ENCODE measurements around the gene LIPC. TPM values are rescaled to one million over a fixed set of nuclear protein-coding genes. Genes with fewer than 3 reads are reported as not detected.

Gene LIPC
- polyA plus RNA-seq, 3 donors, result 0.37 TPM; not detected in 2

DNA sequence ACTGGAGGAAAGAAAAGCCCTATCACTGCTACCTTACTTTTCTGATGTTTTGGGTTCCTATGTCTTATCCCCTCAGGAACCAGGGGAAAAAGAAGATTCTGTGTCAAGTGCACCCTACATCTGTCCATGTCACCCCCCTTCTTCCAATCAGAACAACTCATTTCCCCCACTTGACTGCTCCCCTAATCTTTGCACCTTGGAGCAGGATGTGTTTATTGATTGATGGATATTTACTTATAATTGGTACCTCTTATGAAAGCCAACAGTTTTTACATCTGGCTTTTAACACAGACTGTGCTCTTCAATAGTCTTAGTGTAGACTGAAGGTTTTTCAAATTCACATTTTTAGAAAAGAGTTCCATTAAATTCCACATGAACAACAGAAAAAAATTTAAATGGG, 33.3 kb downstream of the LIPC start:
- no peaks in the 10 kb centered on the region for H3K36me3 ChIP-seq (replicated peaks in 1 of 2; ENCODE audit: control insufficient read depth in 1 of 2, insufficient read depth in 2 of 2, low read length in 2 of 2)
- peaks cover 0 to 2% (median 0%) of the 10 kb centered on the region in 7 donors for H3K9me3 Mint-ChIP-seq
- H3K4me3 Mint-ChIP-seq, result no peak overlapping the region
- H3K27ac Mint-ChIP-seq, result no peak overlapping the region
- no peak overlapping the region for H3K4me2 ChIP-seq (replicated peaks; ENCODE audit: extremely low read depth, low read length, poor library complexity, severe bottlenecking)
- H3K79me2 ChIP-seq (ENCODE audit: insufficient read depth, low read length), result no peaks in the 10 kb centered on the region
- H3K27me3 Mint-ChIP-seq (ENCODE audit: low read depth in 3 of 3), result peaks cover 0 to 13% (median 3%) of the 10 kb centered on the region in 3 donors
- no peaks in the 10 kb centered on the region for H4K20me1 ChIP-seq (ENCODE audit: insufficient read depth, low read length)
- no peak overlapping the region for H3K9ac ChIP-seq (ENCODE audit: insufficient read depth, low read length, poor library complexity, severe bottlenecking)
- H3K4me1 Mint-ChIP-seq, result peaks cover 12% of the 10 kb centered on the region
- H3K9me3 ChIP-seq (replicated peaks in 1 of 2; ENCODE audit: control insufficient read depth in 1 of 2, insufficient read depth in 1 of 2, low read length in 2 of 2), result no peaks in the 10 kb centered on the region
- no peak overlapping the region for H3K27ac ChIP-seq (ENCODE audit: low read depth in 1 of 2, low read length in 2 of 2)
- TF ChIP-seq, protein P1, sequence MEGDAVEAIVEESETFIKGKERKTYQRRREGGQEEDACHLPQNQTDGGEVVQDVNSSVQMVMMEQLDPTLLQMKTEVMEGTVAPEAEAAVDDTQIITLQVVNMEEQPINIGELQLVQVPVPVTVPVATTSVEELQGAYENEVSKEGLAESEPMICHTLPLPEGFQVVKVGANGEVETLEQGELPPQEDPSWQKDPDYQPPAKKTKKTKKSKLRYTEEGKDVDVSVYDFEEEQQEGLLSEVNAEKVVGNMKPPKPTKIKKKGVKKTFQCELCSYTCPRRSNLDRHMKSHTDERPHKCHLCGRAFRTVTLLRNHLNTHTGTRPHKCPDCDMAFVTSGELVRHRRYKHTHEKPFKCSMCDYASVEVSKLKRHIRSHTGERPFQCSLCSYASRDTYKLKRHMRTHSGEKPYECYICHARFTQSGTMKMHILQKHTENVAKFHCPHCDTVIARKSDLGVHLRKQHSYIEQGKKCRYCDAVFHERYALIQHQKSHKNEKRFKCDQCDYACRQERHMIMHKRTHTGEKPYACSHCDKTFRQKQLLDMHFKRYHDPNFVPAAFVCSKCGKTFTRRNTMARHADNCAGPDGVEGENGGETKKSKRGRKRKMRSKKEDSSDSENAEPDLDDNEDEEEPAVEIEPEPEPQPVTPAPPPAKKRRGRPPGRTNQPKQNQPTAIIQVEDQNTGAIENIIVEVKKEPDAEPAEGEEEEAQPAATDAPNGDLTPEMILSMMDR (IDR thresholded peaks at IDR 0.05), result no peak
- H3K4me1 ChIP-seq (ENCODE audit: control insufficient read depth in 1 of 2, insufficient read depth in 2 of 2, low read length in 2 of 2), result peaks cover 3% of the 10 kb centered on the region in 2 donors
- no peaks in the 10 kb centered on the region for H3K36me3 Mint-ChIP-seq
- no peak for DNase-seq
- H3K4me3 ChIP-seq (replicated peaks in 1 of 3; ENCODE audit: low read depth in 2 of 3, low read length in 3 of 3), result no peak overlapping the region
- intact Hi-C loops (cut with micrococcal nuclease), result no loop called here
- H2AFZ ChIP-seq (ENCODE audit: insufficient read depth, low read depth, low read length, poor library complexity, severe bottlenecking), result no peak overlapping the region
- H3K27me3 ChIP-seq (ENCODE audit: control insufficient read depth in 2 of 2, insufficient read depth in 2 of 2, low read length in 2 of 2), result no peaks in the 10 kb centered on the region

DNA sequence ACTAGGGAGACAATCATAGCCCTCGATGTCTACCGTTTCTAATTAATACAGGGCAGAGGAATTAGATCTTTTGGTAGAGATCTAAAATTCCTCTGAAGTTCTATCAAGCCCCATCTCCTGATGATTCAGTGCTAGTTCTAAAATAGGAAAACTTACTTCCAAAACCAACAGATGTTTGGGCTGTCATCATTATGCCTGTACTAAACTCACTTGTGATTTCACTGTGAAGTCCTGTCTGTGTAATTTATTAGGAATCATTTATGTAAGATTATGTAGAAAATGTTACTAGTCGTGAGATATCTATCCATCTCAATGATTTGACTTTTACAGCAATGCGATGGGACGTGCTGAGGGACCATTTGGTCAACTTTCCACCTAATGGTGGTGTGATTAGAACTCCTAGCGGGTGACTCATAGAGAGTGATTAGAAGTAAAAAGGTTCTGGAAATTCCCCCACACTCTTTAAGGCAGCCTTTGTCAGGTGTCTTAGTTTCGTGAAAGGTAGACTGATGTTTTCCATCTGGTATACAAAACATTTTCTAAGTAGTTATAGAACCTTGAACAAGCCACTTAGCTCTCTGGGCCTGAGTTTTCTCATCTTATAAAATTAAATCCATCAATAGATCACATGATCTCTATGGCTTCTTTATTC, 34.2 kb downstream of the LIPC start:
- Histone ChIP-seq H3K4me1 (ENCODE audit: control insufficient read depth in 1 of 2, insufficient read depth in 2 of 2, low read length in 2 of 2) (no peaks in the 10 kb centered on the region), H4K20me1 (ENCODE audit: insufficient read depth, low read length) (no peaks in the 10 kb centered on the region), H3K79me2 (ENCODE audit: insufficient read depth, low read length) (no peaks in the 10 kb centered on the region), H3K27ac (ENCODE audit: low read depth in 1 of 2, low read length in 2 of 2) (no peak overlapping the region), H3K4me3 (replicated peaks in 1 of 3; ENCODE audit: low read depth in 2 of 3, low read length in 3 of 3) (no peak overlapping the region), H3K4me2 (replicated peaks; ENCODE audit: extremely low read depth, low read length, poor library complexity, severe bottlenecking) (no peak overlapping the region), H2AFZ (ENCODE audit: insufficient read depth, low read depth, low read length, poor library complexity, severe bottlenecking) (no peak overlapping the region), H3K36me3 (replicated peaks in 1 of 2; ENCODE audit: control insufficient read depth in 1 of 2, insufficient read depth in 2 of 2, low read length in 2 of 2) (no peaks in the 10 kb centered on the region), H3K27me3 (ENCODE audit: control insufficient read depth in 2 of 2, insufficient read depth in 2 of 2, low read length in 2 of 2) (no peaks in the 10 kb centered on the region), H3K9me3 (replicated peaks in 1 of 2; ENCODE audit: control insufficient read depth in 1 of 2, insufficient read depth in 1 of 2, low read length in 2 of 2) (no peaks in the 10 kb centered on the region), H3K9ac (ENCODE audit: insufficient read depth, low read length, poor library complexity, severe bottlenecking) (no peak overlapping the region)
- Mint-ChIP-seq H3K9me3 (peaks cover 0 to 2% (median 0%) of the 10 kb centered on the region in 7 donors), H3K4me3 (no peak overlapping the region), H3K36me3 (no peaks in the 10 kb centered on the region), H3K27me3 (ENCODE audit: low read depth in 3 of 3) (peaks cover 0 to 13% (median 3%) of the 10 kb centered on the region in 3 donors), H3K27ac (no peak overlapping the region), H3K4me1 (peaks cover 5% of the 10 kb centered on the region)
- WGBS (ENCODE audit: insufficient coverage), result no CpG with 5 or more reads among the region's 7 CpGs
- TF ChIP-seq, protein P1 (IDR thresholded peaks at IDR 0.05), result no peak
- intact Hi-C loops (cut with micrococcal nuclease), result no loop called here
- DNase-seq, result no peak

Data from CD14-positive monocyte (primary cell).